Stimulated activated CD4-positive, alpha-beta T cell treated with anti-CD3 and anti-CD28 coated beads, Interleukin-12 subunit alpha, Interleukin-12 subunit beta, amount 100 ng/mL, for 48 hours (primary cell): ENCODE measurements around the gene FCER2.
"Not testable (repeated sequence)": the region's sequence is repeated elsewhere in the genome, so short reads cannot be mapped to it uniquely, and the experiment has no call there.

ENCODE experiments used
- DNase-seq, 3 donors: peaks; one replicate each; pipeline ENCODE4 v3.0.0-alpha.2; 2020; ENCODE audit warnings: low read depth in 2 of 3, low spot score in 1 of 3

FCER2 gene, protein sequence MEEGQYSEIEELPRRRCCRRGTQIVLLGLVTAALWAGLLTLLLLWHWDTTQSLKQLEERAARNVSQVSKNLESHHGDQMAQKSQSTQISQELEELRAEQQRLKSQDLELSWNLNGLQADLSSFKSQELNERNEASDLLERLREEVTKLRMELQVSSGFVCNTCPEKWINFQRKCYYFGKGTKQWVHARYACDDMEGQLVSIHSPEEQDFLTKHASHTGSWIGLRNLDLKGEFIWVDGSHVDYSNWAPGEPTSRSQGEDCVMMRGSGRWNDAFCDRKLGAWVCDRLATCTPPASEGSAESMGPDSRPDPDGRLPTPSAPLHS

DNA sequence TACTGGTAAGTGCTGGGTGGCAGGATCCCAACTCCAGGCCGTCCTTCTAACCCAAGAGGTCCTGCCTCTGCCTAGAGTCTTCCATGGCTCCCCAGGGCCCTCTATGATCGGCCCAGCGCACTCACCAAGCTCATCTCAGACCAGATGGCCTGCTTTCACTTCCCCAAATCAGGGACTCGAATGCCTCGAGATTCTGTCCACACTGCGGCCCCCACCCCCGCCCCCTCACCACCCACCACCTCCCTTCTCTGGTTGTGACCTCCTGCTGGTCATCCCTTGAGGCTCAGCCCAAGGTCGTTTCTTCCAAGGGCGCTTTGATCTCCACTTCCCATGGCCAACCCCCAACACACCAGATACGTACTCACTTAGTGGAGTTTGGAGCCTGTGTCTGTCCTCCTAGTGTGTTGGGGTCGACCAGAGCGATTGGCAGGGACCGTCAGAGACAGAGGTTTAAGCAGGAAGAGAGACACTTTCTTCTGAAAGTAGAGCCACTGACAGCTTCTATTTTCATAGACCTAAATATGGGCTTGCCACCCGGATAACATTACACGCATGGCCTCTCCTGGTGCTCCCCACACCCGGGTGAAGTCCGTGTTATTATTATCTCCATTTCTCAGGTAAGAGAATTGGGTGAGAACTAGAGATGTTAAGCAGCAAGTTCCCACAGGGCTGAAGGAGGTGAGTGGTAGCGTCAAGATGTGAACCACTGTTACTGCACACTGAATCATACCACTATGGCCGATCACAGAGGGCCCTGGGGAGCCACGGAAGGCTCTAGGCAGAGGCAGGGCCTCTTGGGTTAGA, at the start of gene FCER2:
TSS of gene FCER2 (minus strand) at position 478 of the 804 bp plus-strand sequence. CDS start 2,371 bp downstream, outside the sequence.
- no peak for DNase-seq

DNA sequence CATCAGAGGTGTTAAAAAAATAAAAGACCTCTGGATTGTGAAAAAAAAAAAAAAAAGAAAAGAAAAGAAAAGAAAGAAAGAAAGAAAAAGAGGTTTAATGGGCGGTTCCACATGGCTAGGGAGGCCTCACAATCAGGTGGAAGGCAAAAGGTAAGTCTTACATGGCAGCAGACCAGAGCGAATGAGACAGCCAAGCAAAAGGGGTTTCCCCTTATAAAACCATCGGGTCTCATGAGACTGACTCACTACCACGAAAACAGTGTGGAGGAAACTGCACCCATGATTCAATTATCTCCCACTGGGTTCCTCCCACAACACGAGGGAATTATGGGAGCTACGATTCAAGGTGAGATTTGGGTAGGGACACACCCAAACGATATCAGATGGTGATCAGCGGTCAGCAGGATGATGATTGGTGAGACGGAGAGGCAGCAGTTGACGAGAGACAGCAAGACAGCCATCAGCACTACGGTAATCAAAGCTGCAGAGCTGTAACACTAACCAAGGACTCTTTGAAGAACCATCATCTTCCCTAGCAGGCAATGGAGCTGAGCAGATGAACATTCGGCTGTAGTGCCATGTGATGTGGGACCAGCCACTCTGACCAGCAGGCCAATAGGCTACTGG, 49.3 kb upstream of the FCER2 start:
- peak; percentile 21 to 30 (median 22) for DNase-seq

DNA sequence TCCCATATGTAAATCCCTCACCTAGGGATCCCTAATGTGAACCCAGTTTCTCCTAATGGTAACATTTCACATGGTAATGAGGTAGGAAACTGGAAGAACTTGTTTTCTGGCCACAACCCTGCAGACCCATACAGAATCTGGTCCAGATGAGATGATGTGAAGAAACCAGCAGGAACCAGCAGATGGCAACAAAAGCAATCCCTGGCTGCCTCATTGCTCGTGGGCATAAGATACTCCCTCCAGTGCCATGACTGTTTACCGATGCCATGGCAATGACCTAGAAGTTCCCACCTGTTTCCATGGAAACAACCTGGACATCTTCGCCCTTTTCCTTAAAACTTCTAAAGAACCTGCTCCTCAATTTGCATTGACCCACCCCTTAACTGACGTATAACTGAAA, 46.8 kb upstream of the FCER2 start:
- DNase-seq = no peak

DNA sequence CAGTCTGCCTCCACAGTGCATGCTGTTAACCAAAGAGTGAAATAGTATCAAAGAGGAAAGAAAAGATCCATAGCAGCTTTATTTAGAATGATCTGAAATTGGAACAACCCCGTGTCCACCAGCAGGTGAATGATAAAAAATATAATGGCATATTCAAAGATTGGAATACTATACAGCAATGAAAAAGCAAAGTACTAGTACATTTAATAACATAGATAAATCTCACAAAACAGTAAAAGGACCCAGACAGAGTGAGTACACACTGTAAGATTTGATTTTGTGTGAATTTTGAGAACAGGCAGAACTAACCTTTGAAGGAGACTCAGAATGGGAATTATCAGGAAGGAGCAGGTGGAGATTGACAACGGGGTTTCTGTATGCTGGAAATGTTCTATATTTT, 46.2 kb upstream of the FCER2 start:
- no peak for DNase-seq

DNA sequence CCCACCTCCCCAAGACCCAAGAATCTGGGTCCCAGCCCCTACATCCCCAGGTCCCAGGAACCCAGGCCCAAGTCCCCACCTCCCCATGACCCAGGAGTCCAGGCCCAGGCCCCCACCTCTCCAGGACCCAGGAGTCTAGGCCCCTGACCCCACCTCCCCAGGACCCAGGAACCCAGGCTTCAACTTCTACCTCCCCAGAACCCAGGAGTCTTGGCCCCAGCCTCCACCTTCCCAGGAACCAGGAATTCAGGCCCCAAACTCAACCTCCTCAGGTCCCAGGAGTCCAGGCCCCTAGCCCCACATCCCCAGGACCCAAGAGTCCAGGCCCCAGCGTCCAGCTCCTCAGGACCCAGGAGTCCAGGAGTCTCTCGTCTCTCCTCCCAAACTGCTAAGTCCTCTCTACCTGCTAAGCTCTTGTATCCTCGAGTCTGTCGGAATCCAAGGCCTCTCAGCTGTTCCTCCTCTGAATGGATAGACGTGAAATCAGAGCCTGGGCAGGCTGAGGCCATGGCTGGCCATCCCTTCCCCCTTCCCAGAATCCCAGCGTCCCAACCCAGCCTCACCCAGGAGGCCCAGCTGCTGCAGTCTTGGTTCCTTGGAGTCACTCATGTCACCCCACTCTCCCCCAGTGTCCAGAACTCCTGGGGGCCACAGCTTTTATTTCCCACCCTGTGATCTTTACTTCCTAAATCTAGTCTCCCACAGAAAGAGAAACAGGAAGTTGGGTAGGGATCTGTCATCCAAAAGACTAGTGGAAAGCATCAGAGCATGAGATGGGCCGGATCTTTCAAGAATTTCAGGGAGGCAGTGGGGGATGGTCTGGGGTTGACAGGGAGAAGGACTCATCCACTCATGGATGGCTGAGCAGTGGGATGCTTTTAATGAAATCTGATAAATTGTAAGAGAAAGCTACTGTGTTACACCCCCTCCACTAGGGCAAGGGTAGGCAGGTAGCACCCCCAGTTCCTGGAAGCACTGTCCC, 45.3 kb upstream of the FCER2 start, which contains the start of gene CD209:
TSS of gene CD209 (minus strand) at position 632 of the 982 bp plus-strand sequence. CDS start at position 609, 23 bp downstream.
- DNase-seq = no peak

DNA sequence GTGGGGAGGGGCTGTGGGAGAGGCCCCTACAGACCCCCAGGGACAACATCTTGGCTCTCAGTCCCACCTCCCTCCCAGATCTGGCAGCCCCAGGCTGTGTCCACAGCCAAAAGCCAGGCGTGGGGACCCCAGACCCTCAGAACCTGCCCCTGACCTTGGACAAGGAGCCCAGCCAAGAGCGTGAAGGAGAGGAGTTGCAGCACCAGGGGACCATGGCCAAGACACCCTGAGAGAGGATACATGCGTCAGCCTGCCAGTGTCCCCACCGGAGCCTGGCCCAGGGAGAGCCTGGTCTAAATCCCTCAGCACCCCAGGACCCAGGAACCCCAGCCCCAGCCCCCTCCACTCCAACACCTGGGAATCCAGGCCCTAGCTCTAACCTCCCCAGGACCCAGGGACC, 44.4 kb upstream of the FCER2 start:
- not testable (repeated sequence) for DNase-seq

DNA sequence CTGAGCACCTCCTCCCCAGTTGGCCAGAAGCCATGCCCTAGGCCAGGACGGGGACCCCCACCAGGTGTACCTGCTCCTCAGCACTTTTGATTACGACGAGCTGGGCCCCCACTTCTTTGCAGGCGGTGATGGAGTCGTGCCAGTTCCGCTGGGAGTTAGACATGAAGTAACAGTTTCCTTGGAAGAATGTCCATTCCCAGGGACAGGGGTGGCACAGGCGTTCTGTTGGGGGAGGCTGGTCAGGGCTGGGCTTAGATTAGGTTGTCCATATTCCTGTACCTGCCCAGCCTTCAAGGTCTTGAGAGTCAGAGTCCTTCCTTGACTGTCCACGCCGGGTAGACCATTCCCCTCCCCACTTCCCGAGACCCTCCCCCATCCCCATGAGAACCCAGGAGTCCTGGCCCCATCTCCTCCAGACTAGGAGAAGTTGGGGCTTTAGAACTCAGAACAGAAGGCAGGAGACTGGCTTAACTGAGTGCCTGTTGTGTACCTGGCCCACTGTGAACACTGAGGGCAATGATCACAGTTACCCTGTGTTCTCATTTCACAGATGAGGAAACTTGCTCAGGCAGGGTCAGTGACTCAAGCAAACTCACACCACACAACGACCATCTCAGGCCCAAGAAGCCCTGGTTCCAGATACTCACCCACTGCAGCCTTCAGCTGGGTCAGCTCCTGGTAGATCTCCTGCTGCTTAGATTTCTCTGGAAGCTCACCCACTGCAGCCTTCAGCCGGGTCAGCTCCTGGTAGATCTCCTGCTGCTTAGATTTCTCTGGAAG, 43.1 kb upstream of the FCER2 start:
- no peak for DNase-seq

DNA sequence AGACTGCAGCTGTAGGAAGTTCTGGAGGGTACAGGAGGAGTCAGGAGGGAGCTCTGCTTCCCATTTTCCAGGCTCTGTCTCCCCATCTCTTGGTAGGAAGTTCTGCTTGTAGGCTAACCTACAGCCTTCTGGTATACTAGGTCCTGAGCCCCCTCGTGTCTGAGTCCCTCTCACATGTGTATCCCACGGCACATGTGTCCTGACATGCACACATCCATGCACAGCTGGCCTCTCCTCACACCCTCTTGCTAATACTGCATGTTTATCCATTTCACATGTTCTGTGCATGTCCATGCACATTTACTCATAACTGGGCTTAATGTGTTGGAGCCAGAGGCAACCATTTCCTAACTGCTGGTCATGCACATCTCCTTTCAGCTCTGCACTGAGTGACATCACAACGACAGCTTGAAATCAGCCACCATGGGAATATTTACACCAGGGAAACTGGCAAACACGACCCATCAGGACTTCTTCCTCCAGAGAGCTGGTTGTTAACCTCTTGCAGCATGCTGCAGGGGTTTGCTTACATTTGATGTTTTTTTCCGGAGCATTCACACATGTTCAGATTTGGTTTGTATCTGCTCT, 42.4 kb upstream of the FCER2 start:
- DNase-seq = no peak

DNA sequence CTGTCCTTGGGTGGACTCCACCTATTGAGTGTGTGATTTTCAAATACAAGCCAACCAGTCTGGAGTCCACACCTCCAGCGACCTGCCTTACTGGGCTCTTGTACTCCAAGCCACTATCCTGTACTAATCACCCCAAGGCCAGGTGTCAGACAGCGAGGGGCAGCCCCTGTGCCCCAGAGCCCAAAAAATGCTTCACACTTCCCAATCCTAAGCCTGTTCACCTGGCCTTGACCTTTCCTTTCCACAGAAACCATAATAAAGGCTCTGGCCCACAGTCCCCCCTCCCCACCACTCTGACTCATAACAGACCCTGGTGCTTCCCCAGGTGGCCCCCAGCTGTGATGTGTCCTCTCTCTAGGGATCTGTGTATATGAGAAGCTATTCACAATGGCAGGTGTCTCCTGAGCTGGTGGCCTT, 41.5 kb upstream of the FCER2 start:
- no peak for DNase-seq

DNA sequence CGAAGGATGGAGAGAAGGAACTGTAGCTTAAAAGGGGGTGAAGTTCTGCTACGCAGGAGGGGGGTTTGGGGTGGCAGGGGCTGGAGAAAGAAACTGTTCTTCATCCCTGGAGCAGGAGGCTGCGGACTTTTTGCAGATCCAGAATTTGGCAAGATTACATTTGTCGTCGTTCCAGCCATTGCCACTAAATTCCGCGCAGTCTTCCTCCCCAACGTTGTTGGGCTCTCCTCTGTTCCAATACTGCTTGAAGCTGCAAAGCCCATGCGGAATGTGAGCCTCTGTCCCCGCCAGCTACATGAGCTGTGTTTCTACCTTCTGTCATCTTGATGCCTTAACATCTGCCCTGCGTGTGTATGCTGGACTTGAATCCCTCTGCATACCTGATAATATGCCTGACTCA, 41.1 kb upstream of the FCER2 start:
- no peak for DNase-seq

DNA sequence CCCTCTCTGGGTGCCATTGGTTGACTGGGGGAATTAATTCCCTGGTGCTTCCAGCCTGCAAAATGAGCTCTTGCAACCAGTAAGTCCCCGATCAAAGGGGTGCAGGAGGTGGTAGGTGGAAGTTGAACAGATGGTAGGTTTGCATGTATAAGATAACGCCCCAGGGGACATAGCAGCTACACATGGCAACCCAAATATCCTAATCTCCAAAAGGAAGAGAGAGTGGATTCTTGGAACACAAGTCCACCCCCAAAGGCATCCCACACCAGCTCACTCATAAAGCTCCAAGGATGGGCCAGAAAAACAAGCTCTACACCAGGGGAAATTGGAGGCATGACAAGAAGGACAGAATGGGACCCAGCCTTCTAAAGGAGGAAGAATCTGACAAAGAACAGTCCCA, 40.6 kb upstream of the FCER2 start:
- no peak for DNase-seq

DNA sequence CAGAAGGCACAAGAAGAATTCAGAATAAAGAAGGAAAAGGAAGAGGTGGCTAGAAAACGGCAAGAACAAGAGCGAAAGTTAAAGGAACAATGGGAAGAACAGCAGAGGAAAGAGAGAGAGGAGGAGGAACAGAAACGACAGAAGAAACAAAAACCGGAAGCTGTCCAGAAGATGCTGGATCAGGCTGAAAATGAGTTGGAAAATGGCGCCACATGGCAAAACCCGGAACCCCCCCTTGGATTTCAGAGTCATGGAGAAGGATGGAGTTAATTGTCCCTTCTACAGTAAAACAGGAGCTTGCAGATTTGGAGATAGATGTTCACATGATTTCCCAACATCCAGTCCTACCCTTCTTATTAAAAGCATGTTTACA, 38.7 kb upstream of the FCER2 start:
- DNase-seq = no peak

DNA sequence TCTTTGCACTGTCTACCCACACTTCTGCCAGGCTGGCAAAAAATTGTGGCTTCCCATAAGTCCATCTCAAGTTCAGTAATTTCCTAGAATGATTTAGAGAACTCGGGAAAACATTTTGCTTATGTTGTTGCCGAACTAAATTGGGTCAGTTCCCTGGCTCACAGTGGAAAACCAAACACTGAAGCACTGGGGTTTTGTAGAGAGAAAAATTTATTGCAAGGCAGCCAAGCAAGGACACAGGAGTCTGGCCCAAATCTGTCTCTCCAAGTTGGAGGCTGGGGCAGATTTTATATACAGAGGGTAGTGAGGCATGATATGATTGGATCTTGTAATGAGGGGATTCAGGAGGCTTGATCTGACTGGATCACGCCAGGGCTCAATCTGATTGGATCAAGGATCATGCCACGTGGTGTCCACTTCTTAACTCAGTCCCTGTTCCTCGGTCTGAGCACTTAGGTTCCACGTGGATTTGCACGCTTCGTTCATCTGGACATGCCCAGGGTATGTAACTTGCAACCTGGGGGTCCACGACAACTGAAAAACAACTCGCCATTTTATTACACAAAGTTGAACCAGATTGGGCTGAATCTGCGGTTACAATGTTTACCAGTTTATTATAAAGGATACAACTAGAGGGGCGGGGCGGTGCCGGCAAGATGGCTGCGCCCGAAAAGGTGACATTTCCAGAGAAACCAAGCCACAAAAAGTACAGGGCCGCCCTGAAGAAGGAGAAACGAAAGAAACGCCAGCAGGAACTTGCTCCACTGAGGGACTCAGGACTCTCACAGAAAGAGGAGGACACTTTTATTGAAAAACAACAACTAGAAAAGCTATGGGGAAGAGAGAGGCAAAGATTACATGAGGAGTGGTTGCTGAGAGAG, 38.1 kb upstream of the FCER2 start:
- DNase-seq = no peak

DNA sequence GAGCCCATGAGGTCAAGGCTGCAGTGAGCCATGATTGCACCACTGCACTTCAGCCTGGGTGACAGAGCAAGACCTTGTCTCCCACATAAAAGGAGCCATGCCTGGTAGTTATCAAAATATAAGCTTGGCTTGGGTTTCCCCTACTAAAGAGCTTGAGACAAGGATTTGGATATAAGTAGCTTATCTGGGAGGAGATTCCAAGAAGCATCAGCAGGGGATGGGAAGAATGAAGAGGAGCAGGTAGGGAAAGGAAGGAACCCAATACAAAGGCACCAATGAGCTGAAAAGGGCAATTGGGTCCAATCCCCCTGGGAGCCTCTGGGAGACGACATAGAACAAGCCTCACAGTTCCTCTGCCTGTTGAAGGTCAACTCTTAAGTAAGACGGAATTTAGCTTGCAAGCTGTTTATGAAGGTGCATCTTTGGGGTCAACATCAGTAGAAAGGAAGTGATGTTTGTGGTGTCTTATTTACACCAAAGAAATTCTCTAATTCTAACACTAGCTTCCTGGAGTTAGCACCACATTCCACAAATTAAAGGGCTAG, 37.4 kb upstream of the FCER2 start:
- no peak for DNase-seq

DNA sequence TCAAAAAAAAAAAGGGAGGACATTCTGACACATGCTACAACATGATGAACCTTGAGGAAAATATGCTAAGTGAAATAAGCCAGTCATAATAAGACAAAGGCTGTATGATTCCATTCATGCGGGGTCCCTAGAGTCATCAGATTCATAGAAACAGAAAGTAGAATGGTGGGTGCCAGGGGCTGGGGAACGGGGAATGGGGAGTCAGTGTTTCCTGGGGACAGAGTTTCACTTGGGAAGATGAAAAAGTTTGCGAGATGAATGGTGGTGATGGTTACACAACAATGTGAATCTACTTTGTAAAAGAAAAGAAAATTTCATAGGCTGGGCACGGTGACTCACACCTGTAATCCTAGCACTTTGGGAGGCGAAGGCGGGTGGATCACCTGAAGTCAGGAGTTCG, 36.1 kb upstream of the FCER2 start:
- DNase-seq = peak; percentile 25 to 61 (median 45)

DNA sequence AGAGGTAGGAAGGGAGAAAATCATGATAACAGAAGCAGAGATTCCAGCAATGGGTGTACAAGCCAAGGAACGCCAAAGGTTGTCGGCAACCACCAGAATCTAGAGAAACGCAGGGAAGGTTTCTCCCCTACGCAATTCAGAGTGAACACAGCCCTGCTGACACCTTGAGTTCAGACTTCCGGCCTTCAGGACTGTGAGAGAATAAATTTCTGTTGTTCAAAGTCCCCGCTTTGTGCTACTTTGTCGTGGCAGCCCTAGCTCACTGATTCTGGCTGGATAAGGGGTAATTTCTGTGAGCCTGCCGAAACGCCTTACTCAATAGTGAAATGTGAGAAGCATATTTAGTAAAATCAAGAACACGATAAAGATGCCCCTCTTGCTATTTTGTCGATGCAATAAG, 35.3 kb upstream of the FCER2 start:
- DNase-seq = no peak

DNA sequence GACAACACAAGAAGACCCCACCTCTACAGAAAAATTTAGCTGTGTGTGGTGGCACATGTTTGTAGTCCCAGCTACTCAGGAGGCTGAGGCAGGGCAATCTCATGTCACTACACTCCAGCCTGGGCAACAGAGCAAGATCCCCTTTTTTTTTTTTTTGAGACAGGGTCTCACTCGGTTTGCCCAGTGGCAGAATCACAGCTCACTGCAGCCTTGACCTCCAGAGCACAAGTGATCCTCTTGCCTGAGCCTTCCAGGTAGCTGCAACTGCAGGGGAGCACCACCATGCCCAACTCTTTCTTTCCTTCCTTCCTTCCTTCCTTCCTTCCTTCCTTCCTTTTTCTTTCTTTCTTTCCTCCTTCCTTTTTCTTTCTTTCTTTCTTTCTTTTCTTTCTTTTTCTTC, 34.2 kb upstream of the FCER2 start:
- no peak for DNase-seq
